Measurements from ENCODE around the gene CBX2.

DNA sequence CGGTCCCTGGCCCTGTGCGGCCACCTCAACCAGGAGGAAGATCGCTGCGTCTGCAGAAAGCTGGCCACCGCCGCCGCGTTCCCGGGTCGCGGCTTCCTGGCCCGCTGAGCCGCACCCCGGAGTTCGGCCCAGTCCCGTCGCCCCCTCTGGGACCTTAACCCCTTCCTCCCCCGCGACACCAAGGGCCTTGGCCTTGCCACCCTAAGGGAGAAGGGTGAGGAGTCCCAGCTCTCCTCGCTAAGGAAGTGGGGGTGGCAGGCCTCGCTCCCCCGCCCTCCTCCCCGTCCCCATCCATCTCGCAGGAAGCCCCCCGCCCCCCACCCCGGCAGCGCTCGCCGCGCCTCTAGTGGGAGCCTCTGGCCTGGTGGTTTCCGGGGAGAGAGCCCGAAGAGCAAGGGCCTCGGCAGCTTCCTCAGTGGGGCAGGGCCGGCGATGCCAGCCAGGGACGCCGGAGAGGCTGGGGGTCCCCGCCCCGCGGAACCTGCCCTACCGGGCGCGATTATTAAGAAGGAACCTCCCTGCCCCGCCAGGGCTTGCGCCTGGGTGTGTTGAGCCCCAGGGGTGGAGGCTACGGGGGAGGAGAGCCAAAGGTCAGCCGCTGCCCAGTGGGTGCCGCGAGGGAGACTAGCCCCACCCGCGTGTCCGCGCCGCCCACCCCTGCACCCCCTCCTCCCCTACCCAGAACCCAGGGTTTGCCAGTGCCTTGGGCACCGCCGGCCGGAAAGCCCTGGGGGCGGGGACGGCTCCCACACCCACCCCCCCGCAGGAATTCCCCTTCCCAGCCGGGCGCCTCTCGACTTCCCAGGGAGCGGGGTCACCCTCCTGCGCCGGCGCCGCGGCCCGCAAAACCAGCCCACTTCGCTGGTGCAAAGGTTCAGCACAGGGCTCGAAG lies 54.5 kb downstream of the CBX2 start:
- TF ChIP-seq, protein P1, sequence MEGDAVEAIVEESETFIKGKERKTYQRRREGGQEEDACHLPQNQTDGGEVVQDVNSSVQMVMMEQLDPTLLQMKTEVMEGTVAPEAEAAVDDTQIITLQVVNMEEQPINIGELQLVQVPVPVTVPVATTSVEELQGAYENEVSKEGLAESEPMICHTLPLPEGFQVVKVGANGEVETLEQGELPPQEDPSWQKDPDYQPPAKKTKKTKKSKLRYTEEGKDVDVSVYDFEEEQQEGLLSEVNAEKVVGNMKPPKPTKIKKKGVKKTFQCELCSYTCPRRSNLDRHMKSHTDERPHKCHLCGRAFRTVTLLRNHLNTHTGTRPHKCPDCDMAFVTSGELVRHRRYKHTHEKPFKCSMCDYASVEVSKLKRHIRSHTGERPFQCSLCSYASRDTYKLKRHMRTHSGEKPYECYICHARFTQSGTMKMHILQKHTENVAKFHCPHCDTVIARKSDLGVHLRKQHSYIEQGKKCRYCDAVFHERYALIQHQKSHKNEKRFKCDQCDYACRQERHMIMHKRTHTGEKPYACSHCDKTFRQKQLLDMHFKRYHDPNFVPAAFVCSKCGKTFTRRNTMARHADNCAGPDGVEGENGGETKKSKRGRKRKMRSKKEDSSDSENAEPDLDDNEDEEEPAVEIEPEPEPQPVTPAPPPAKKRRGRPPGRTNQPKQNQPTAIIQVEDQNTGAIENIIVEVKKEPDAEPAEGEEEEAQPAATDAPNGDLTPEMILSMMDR (IDR thresholded peaks at IDR 0.05; ENCODE audit: low read depth, low read length, poor library complexity, severe bottlenecking) = no peak
- no peak for TF ChIP-seq EZH2phosphoT487 (IDR thresholded peaks at IDR 0.05; ENCODE audit: borderline replicate concordance, low read length)

Data from DOHH2 (cell line).